ENCODE data around the gene SLC40A1. TPM values are rescaled to one million over a fixed set of nuclear protein-coding genes. Genes with fewer than 3 reads are reported as not detected.

SLC40A1 gene
- total RNA-seq, 1 donor from 2014 or later, result 11.8 TPM

DNA sequence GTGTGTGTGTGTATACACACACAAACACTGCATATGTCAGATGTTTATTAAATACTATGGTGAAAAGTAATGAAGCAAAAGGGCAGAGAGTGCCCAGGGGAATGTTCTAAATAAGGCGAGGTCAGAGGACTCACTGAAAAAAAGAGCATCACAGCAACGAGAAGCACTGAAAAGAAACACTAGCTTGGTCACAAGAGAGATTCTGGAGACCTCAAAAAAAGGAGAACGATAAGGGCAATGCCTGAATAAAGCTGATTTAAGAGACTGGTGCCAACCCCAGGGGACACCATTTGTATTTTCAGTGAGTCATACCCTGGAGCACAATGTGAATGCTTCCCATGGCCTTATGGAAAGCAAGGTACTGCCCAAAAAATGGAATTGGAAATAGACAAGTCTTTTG lies 14.5 kb downstream of the SLC40A1 start:
- ATAC-seq, result no peak

DNA sequence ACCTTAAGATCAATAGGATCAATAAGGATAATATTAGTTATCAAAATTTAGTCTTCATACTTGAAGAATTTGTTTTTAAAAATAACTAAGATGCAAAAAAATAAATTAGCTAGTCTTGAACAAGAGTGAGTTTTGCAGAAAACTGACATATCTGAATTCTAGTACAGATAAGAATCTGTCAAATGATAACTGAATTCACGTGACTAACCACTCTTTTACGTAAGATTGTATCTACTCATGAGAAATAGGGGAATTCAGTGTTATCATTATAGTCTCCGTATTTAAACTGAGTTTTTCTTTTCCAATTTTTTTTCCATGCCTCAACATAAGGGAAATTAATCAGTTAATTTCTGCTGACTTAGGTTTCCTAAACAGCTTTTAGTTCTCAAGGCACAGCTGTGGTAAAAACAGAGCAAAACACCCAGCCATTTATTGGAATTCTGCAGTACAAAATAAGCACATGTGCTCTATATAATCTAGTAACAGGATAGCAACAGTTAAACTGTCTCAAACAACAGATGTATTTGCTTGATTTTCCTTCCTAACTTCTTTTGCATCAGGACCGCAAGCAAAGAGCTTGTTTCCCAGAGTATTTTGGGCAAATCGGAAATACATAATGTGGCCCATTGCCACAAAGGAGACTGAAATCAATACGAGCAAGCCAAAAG lies 19.1 kb downstream of the SLC40A1 start:
- ATAC-seq, result no peak

DNA sequence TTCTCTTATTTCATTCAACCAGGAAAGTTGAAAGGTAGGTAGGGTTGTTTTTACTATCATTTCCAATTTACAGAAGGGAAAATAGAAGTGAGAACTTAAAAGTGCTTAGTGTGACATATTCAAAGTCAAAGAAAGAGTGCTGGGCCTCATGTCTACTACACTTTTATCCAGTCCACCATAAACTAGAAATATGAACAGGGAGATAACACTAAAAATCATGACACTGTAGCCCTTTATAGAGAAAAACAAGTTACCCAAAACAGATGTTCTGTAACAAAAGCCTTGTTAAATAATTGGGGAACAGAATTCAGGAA lies 20.4 kb downstream of the SLC40A1 start:
- no peak for ATAC-seq

DNA sequence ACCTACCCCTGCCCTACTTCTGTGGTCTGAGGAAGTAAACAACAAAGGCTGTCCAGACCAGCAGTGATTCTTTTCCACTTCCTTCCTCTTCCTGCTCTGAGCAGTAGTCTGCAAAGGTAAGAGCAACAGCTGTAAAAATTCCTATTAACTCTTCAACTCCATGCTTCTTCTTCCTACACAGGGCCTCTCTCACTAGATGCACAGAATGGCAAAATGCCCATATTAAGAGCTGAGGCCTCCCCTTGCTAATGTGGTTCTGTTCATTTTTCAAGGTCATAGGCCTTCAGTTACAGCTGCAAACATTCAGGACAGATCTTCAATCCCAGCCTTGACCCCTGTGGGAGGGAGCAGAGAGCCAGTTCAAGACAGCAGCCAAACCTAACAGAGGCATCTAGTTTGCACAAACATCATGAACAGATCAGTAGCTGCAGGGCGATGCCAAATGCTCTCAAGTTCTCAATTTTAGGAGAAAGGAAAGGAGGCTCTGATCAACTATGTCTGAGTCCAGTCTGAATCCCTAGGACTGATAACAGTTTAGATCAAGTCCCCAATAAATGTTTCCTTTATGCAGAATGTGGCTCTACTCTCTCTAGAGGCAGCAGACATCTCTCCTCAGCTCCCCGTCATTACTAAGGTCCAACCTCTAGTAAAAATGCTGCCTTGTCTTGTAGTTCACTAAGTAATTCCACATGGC lies 20.9 kb downstream of the SLC40A1 start:
- peak; percentile 22 for ATAC-seq

DNA sequence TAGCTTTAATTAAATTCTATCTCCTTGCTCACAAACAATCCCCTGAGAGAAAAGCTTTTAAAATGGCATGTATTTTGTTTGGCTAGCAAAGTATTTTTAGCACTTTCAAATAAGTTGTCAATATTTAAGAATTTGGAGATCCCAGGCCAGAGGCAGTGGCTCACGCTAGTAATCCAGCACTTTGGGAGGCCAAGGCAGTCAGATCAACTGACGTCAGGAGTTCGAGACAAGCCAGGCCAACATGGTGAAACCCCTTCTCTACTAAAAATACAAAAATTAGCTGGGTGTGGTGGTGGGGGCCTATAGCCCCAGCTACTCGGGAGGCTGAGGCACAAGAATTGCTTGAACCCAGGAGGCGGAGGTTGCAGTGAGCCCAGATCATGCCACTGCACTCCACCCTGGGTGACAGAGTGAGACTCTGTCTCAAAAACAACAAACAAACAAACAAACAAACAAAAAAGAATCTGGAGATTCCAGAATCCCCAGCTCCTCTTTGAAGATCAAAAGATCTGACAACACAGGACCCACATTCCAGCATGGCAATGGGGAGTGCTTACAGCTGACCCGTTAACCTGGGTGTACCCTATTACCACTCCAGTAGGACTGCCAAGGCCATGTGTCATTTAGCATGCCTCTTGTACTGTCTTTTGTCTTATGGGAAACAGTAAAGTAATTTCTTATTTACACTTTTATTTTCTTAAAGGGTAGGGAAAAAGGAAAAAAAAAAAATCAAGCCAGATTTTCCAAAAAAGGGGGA lies 21.9 kb downstream of the SLC40A1 start:
- ATAC-seq, result no peak

DNA sequence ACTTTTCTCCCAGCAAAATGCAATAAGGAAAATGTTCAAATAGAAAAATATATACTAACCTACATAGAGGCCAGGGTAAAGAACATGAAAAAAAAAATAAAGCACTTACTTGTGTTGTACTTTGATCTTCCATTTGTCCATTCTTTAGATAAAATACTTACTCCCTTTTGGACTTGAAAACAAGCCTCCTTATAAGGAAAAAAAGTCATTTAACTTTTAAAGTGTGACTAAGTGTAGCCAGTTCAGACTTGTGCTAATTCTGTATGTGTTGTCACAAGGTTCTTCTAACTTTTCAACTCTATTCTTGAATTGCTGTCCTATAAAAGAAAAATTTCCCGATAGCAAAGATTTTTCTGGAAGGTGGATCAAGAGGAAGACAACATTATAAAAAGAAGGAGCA lies 23.2 kb downstream of the SLC40A1 start:
- peak; percentile 43 for ATAC-seq

DNA sequence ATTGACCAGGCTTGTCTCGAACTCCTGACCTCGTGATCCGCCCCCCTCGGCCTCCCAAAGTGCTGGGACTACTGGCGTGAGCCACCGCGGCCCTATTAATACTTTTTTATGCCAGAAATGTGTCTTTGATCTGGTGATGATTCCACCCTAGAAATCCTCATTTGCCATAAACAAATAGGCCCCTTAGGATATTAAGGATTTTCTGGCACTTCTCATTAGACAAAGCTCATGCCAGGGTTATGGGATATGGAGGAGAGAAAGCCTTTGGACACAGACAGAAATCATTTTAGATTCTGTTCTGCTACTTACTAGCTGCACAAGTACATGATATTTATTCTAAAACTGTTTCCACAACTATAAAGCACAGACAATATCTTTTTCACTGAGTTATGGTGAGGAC lies 24.1 kb downstream of the SLC40A1 start:
- ATAC-seq, result no peak

DNA sequence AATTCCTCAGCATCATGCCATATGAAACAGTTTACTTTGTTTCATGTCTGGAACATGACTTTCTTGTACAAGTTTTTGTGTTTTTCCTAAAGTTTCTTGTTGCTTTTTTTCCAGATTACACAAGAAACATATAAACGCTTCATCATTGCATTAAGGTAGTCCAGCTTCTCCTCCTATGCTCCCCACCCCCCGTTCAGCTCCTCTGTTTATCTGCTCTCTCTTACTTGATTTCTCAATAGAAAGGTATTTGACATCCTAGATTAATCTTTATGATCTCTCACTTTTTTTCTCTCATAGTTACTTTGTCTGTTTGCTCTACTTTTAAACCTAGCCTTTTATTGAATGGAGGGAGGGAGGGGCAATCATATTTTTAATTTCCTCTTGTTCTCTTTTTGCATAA lies 25.4 kb downstream of the SLC40A1 start:
- no peak for ATAC-seq

DNA sequence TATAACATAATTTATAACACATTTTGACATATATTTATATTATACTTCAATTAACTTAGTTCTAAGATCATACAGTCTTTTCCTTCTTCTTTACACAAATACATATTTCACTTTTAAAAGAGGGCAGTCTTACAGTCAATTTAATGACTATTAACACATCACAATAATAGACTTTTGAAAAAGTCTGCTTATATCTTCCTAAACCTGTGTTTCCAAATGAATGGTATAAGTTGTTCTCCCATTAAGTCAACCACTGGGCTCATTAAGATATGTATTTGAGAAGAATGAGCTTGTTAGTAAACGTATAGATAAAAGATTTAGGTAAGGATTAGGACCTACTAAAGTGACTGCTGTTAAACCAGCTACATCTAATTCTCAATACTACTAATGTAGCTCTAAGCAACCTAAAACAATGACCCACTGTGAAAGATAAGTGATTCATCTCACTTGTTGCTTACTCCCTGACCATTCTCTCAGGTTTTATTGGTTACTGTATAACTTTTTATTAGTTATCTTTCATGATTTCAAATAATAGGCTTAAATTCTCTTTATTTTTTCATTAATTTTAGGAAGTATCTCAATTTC lies 27.0 kb downstream of the SLC40A1 start:
- ATAC-seq, result no peak

DNA sequence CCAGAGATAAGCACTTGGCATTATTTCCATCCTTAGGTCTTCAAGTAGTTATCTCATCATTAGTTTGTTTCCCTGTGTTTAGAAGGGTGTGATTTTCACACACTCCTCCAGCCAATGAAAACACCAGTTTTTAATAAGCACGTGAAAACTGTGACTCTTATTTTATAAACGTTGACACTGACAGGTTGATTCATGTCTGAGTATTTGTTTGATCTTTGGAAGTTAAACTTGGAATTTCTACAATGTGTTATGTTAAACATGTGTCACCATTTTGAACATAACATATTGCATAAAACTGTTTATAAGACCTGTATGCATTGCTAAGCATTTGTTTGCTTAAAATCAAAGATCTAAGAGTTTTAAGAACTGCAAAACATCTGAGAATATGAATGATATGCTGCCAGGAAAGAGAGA lies 27.6 kb downstream of the SLC40A1 start:
- peak; percentile 66 for ATAC-seq

DNA sequence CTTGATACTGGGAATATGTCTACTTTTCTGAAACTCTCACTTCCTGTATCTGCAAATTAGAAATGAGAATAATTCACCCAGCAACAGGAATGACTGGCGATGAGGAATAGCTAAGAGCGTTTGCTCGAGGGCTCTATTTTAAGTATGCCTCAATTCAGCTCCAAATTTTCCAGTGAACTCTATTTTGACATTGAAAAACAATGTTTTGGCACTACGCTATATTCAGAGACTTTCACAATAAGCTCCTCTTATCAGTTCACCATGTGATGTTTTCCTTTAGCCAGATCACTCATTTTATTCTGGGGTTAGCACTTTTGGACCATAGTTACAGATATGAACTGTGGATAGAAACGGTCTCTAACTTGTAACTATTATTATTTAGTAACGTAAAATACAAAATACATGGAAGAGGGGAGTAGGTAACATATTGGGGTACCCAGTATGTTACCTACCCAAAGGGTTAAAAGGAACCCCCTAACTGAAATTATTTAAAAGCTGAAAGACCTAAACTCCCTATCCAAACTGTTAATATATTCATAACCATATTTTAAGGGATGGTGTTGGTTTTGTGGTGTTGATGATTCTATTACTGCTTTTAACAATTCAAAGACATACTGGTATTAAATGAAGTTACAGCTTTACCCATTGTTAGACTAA lies 28.1 kb downstream of the SLC40A1 start:
- no peak for ATAC-seq

DNA sequence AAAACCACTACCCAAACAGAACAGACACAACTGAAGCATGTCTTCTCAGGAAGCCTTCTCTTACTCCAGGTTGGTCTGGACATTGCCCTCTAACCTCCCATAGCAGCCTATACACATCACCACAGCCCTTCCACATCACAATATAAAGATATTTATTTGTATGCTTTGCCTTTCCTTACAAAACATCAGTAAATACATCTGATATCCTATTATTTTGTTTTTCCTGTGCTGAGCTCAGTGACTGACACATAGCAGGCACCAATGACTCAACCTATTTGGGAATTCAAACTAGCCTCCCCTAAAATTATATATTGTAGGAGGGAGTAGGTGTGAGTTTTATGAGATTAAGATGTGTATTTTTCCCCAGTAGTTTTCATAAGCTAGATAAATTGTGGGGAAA lies 28.8 kb downstream of the SLC40A1 start:
- ATAC-seq, result no peak

DNA sequence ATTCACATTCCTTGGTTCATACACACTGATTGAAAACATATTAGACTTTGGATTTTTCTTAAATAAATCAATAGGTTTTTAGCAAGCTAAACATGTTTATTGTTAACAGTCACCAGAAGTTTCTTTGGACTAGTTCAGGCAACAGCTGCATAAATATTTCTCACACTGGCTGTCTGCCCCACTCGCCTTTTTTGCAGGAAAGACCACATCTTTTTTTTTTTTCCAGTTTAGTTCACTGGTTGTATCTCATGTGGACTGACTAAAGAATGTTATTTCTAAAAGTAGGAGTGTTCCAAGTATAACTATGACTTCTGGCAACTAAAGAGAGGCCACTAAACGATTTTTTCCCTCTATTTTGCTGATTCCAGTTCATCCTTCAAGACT lies 31.1 kb downstream of the SLC40A1 start:
- no peak for ATAC-seq

DNA sequence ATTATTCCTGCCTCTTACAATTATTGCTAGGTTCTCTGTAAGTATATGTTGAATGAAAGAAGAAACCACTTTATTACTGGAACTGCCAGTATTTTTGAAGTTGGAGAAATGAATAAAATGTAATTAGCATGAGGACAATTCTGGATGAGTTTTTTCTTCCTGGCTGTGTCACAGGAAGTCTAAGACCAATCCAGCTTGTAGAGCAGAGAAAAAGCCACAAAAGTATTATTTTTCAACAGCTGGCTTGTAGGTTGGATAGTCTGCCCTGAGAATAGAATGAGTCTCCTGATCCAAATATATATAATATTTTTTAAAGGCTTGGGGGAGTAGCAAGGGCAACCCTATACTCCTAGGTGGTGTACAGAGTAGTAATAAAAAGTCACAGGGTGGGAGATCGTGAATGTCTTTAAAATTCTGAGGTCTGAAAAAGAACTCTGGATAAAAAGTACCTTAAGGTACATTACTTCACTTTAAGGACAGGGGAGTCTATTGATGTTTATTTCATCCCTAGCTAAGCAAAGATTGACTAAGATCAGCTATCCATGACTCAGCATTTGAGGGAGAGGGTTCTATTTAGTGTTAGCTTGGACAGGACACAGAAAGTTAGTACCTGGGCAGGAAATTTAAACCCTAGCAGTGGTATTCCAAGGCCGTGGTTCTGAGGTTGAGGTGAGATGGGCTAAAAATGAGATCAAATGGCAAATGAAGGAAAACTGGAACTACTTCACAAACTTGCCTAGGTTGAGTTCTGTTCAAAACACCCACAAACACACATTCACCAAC lies 31.7 kb downstream of the SLC40A1 start:
- no peak for ATAC-seq

DNA sequence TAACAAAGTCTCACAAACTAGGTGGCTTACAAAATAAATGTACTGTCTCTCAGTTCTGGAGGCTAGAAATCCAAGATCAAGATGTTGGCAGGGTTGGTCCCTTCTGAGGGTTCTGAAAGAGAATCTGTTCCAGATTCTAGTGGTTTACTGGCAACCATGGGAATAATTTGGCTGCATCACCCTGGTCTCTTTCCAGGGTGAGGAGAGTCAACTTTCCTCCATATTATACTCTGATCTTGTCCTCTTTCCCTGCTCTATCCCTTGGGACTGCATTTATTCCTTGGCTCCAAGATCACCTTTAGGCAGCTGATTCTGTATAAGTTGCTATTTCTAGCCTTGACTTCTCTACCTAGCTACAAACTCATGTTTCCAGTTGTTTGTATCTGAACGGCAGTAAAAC lies 35.2 kb downstream of the SLC40A1 start:
- ATAC-seq, result no peak

DNA sequence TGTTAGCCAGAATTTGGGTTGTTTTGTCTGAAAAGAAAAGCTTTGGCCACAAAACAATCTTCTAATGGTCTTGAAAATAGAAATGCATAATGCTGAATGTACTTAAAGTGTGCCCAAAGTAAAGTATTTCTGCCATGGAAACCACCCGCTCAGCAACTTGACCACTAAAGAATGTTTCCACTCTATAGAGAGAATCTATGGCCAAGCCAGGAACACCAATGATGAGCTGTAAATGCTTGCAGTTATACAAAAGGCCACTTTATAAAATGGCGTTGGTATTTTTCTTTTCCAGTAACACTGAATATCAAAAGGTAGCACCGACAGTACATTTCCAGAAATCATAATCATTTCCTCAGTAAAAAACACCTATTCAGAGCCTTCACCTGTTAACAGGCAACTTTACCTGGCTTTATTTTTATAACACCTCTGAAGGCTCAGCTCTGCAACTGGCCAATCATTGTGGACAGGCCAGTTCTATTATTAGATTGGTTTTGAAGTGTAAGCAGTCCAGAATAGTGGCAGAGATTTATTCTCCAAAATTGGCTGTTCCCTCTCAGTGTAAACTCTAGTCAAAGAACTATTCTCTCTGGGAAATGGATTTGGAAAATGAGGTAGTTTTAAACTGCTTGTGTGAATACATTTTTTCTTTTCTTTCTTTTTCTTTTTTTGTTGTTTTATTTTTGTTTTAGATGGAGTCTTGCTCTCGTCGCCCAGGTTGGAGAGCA lies 36.1 kb downstream of the SLC40A1 start:
- no peak for ATAC-seq

DNA sequence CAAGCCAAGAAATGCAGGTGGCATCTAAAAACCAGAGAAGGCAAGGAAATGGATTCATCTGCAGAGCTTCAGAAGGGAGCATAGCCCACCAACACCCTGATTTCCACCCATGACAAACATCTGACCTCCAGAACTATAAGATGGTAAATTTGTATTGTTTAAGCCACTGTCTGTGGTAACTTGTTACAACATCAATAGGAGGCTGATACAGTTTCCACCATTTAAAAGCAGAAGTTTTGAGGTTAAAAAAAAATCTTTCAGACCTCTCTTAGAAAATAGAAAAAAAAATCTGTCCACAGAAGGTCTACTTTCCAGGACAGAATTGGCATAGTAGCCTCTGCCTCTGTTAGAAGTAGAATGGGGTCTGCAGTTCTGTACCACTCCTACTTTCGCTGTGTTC lies 37.2 kb downstream of the SLC40A1 start:
- ATAC-seq, result no peak

DNA sequence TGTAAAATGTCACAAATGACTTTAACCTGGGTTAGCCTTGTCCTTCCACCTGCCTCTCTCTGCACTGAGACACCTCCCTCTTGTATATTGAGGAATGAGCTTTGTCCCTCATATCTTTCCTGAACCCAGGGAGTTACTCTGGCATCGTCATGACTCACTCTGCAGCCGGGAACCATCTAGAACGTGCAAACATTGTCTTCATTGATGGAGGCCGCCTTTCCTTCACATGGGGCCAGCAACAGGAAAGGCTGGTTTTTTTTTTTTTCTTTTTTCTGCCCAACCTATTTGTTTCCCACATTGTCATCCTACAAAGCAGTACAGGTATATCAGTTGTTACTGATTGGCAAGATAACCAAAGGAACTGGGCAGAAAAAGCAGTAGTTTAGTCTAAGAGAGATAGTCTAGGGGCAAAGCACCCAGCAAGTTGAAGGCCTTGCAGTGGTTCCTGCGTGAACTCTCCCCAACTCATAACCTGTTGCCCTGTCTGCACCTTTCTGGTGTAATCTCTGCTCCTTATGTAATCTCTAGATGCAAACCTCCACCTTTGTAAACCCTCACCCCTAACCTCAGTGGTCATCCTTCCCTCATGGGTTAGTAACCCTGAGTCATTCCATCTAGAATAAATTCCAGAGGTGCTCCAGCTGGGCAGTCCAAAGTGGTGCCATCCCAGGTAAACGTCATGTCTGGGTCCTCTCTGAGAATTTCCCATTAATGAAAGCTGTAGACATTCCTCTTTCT lies 38.3 kb downstream of the SLC40A1 start:
- ATAC-seq, result peak; percentile 87

DNA sequence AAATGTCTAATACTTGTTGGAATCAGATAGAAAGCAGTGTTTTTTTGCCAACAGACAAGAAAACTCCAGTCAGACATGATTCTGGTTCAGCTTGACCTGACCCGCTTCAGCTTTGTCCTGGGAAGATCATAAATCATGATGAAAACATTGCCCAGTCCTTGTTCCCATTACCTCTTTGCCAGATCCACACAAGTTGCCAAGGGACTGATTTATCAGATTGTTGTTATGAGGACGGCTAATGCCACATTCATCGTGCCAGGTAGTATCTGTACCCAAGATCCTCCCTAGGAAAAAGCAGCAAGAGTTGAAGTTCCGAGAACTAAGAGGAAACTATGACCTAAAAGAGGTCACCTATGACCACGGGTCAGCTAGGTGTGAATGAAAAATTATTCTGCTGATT lies 39.0 kb downstream of the SLC40A1 start:
- no peak for ATAC-seq

DNA sequence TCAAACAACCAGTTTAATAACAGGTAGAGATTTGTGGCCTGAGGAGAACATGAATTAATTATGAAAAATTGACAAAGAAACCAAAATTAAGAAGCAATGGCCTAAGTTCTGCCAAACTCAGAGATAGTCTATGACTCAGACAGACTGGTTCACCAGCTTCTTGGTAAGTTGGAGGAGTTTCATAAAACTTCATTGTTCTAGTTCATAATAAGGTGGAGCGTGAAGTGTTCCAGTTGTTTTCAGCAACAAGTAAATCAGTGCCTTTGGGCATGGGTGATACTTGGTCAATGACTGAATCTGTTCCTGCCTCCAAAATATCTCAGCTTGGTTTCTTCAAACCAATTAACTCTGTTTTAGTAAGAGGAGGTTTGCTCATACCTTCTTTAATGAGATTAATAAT lies 40.0 kb downstream of the SLC40A1 start:
- ATAC-seq, result peak; percentile 88

DNA sequence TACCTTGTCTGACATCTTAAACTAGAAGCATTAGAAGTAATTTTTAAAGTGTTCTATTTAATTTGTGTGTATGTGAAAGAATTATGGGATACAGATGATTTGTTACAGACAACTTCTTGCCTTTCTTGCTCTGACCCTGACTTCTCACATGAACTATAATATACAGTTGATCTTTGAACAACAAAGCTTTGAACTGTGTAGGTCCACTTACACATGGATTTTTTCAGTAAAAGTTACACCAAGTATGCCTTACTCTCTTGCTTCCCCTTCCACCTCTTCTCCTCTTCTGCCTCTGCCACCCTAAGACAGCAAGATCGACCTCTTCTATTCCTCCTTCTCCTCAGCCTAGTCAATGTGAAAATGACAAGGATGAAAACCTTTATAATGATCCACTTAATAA lies 42.2 kb downstream of the SLC40A1 start:
- no peak for ATAC-seq

All from esophagus mucosa (tissue), 1 donor.